GM18873 (cell line): Measurements from ENCODE around the gene ZMIZ1.

ENCODE experiments used
- ATAC-seq: cut with Tn5 transposase; IDR thresholded peaks from one replicate; pipeline ENCODE4 v1.9.1; 2021; ENCODE audit warnings: mild to moderate bottlenecking, moderate library complexity, moderate number of reproducible peaks; ENCODE audit not compliant: unreplicated experiment, low FRiP score

ZMIZ1 gene

GRCh38 chr10:79068562-79069324 lies at the start of gene ZMIZ1:
ZMIZ1 (plus strand) TSS chr10:79068966; CDS start chr10:79201633, 132,667 bp downstream.
- peak; percentile 44 for ATAC-seq

DNA sequence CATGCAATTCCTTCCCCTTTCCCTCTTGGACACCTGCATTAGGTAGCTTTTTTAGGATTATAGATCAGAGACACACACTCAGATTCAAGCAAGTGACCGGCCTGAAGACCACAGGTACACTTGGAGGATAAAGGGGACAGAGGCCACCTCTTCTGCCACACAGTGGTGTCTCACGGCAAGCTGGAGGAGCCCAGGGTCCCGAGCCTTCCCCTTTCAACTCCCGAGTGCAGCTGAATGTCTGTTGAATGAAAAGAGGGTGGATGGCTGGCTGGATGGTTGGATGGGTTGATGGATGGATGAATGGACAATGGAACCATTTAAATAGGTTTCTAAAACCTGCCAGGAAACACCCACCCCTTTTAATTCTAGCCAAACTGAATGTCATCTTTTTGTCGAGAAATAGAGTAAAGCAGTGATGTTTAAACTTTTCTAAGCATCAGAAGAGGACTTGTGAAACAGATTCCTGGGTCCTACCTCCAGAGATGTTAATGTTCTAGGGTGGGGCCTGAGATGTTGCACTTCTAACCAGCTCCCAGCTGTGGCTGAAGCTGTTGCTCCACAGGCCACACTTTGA lies 49.2 kb upstream of the ZMIZ1 start:
- ATAC-seq, result no peak

DNA sequence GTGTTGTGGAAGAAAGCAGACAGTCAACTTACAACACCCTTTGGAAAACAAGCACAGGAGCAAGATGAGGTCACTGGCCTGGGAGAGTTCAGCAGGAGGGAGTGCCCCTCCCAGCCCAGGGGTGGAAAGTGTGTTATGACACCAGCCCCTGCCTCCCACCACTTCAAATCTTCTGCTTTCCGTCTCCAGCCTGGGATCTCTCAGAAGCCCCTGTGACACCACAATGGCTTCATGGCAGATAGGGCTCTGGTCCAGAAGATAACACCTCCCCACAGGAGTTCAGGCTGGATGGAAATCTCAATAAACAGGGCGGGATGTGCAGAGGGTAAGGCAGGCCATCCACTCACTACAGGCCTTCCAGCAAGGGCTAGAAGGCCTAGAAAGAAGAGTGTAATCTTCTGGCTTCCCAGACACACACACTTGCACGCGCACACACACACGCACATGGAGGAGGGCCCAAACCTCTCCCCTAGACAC lies 48.7 kb upstream of the ZMIZ1 start:
- no peak for ATAC-seq

- no peak for ATAC-seq
Measured at GRCh38 chr10:79020605-79021004, 48.2 kb upstream of the ZMIZ1 start.

GRCh38 chr10:79021331-79021907 lies 47.3 kb upstream of the ZMIZ1 start:
- ATAC-seq, result no peak

GRCh38 chr10:79021948-79022499 lies 46.7 kb upstream of the ZMIZ1 start:
- ATAC-seq, result no peak

DNA sequence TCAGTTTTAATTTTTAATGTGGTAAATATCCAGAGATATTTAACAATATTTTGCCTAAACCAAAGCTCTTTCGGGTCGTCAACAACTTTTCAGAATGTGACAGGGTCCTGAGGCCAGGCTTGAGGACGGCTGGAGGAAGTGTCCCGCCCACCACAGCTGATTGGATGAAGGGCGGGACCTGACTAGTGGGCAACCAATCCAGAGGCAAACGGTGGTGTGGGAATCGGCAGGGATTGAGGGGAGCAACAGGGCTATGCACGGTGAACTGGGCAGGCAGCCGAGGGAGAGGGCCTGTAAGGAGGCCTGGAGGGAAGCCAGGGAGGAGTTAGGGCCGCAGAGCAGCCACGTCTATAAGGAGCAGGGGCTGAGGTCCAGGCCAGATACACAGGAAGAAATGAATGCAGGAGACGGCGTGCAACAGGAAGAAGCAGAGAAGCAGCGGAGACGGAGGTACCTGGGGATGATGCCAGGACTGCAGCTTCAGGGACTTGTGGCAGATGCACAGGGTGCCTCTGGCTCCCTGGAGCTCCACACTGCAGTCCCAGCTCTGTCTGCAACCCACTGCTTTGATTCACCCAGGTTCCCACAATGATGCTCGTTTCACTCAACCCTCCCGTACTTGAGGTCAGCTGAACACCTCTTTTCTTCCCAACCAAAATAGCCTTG lies 46.1 kb upstream of the ZMIZ1 start:
- ATAC-seq, result no peak

GRCh38 chr10:79023240-79024162 lies 45.3 kb upstream of the ZMIZ1 start:
- no peak for ATAC-seq

GRCh38 chr10:79024296-79024695 lies 44.5 kb upstream of the ZMIZ1 start:
- no peak for ATAC-seq

- no peak for ATAC-seq
Measured at GRCh38 chr10:79024720-79025198, 44.0 kb upstream of the ZMIZ1 start.

GRCh38 chr10:79025199-79025832 lies 43.5 kb upstream of the ZMIZ1 start:
- no peak for ATAC-seq

- ATAC-seq, result no peak
Measured at GRCh38 chr10:79026341-79026761, 42.4 kb upstream of the ZMIZ1 start.

GRCh38 chr10:79026806-79027146 lies 42.0 kb upstream of the ZMIZ1 start:
- ATAC-seq, result no peak

DNA sequence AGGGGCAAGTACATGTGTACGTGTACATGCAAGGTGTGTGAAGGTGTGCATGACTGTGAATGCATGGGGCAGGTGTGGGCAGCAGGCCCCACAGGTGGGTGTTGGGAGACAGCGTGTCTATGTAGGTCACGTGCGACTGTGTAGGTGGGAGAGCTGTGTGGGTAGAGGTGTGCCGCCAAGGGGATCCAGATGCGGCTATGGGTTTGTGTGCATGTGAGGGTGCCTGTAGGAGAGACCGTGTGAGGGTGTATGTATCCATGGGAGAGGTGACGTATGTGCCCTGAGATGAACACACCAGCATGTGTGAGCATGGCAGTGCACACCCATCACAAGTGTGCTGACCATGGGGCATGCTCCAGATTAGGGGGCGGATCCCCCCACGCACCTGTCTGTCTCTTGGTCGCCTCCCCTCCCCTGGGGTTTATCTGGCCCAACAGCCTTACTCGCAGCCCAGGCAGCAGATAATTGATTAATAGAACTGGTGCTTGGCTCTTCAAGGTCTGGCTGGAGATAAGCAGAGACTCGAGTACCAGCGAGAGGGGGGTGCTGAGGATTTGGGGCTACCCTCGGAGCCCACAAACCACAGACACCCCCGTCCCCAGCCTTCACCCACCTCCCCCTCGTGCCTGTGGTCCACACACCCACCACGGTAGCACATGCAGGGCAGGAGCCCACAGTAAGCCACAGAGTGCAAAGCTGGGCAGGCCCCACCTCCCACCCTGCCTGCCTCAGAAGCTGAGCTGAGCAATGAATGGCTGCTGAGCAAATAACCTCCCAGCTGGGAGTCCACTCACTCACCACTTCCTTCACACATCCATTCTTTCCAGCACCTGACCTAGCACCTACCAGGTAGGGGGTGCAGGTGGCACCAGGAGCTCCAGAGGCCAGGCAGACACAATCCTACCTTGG lies 41.4 kb upstream of the ZMIZ1 start:
- ATAC-seq, result no peak

GRCh38 chr10:79028056-79028430 lies 40.7 kb upstream of the ZMIZ1 start:
- no peak for ATAC-seq

GRCh38 chr10:79028451-79029010 lies 40.2 kb upstream of the ZMIZ1 start:
- ATAC-seq, result no peak

DNA sequence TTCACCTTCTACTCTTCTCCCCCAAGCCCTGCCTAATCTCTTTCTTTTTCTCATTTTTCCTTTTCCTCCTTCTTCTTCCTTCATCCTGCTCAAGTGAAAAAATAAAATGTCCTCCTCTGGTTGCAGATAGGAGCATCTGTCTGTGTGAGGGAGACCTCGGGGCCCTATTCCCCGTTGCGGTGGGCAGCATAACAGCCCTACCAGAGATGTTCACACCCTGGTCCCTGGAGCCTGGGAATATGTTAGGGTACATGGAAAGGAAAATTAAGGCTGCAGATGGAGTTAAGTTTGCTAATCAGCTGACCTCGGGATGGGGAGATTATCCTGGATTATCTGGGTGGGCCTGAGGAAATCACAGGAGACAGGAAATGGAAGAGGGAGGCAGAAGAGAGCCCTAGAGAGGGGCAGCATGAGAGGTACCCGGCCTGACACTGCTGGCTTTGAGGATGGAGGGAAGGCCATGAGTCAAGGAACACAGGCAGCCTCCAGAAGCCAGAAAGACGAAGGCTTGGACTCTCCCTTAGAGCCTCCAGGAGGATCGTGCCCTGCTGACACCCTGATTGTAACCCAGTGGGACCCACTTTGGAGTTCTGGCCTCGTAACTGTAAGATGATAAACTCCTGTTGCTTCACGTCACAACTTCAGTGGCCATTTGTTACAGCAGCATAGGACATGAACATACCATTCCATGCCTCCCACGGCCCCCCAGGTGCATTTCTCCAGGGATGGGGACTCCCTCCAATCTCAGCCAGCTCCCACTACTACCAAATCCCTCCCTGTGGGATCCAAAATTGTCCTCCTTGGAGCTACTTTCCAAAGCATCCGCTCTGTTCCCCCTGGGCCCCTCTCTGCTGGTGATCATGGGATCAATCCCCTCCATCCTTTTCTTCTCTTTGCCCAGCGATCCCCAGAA lies 39.0 kb upstream of the ZMIZ1 start:
- no peak for ATAC-seq
